ENCODE data around the gene GNAO1. TPM values are rescaled to one million over a fixed set of nuclear protein-coding genes. Genes with fewer than 3 reads are reported as not detected.

GNAO1 gene
- total and polyA plus RNA-seq, 9 of the 15 experiments (the other 6 are each of a cell fraction or from before 2014, with no cell fraction given) = 0.07 to 0.42 (median 0.08) TPM; not detected in 5

DNA sequence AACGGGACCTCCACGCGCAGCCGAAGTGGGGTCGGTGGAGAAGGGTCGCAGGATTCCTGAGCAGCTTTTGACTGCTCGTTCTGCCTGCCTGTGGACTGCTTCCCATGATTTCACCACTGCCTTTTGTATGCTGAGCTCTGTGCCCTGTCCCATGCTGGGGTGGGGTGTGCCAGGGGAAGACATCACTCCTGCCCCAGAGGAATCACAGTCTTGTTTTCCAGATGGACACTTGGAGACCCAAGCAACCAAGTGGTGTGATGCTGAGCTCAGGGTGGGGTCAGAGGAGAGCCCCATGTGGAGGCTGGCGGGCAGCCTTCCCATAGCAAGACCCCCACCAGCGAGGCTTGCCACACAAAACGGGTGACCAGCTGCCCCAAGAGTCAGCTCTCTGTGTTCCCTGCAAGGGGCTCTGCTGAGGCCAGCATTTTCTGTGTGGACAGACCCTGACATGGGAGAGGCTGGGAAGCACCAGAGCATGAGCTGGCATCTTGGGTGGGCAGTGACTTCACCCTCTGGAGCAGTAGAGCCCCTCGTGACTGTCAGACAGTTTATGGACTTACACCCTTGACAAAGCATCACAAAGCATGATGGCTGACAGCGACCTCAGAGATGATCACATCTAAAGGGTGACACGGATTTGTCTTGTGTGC is 111.9 kb downstream of the GNAO1 start (continued):
- TF ChIP-seq ATF4 (CRISPR knock-in tag; IDR thresholded peaks at IDR 0.05) (no peak), CAMTA2 (CRISPR knock-in tag; conservative IDR thresholded peaks at IDR 0.05) (no peak), YBX1 (IDR thresholded peaks at IDR 0.05) (no peak), ZKSCAN8 (CRISPR knock-in tag; IDR thresholded peaks at IDR 0.05) (no peak), RBM34 (IDR thresholded peaks at IDR 0.05; ENCODE audit: borderline replicate concordance, insufficient read depth, low read length) (no peak), FIP1L1 (IDR thresholded peaks at IDR 0.05; ENCODE audit: low read depth, low read length, poor library complexity, severe bottlenecking) (no peak), SMAD2 (IDR thresholded peaks at IDR 0.05; ENCODE audit: low read depth, low read length) (no peak), LEF1 (IDR thresholded peaks at IDR 0.05) (no peak), ZNF586 (CRISPR knock-in tag; conservative IDR thresholded peaks at IDR 0.05) (no peak)
- TF ChIP-seq, protein P1, sequence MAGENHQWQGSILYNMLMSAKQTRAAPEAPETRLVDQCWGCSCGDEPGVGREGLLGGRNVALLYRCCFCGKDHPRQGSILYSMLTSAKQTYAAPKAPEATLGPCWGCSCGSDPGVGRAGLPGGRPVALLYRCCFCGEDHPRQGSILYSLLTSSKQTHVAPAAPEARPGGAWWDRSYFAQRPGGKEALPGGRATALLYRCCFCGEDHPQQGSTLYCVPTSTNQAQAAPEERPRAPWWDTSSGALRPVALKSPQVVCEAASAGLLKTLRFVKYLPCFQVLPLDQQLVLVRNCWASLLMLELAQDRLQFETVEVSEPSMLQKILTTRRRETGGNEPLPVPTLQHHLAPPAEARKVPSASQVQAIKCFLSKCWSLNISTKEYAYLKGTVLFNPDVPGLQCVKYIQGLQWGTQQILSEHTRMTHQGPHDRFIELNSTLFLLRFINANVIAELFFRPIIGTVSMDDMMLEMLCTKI (IDR thresholded peaks at IDR 0.05; ENCODE audit: partially characterized antibody) = no peak
